ENCODE measurements around the gene HIVEP3. TPM values are rescaled to one million over a fixed set of nuclear protein-coding genes. Genes with fewer than 3 reads are reported as not detected.
A peak's percentile ranks its signal among the peaks of the same experiment; 100 is the strongest.

The HIVEP3 gene
- total and polyA plus RNA-seq, 7 donors: 0.70 to 3.4 (median 2.1) TPM

DNA sequence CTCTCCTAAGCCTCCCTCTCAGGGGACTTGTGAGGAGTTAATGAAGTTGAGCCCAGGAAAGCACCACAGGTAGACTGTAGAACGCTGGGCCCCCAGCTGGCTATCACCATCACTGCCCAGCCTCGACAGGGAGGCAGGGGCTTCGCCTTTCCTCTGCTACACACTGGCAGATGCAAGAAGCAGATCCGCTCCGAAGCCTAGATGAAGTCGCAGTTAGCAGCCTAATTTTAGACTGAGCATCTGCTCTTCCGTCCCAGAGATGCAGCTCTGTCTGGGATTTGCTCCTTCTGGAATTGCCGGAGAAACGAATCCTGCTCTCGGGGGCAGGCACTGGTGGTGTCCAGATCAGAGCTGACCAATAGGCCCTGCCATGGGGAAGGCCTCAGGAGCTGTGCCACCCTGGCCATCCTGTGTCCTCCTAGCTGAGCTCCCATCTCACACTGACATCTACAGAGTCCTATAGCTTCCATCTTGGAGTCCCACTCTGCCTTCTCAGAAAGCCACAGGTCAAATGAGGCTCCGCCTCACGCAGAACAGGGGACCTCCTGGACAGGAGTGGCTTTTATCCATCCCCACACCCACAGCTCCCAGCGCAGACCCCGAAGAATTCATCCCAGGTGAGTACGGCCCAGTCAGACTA is 247.5 kb downstream of the HIVEP3 start:
- Histone ChIP-seq H3K4me3 (no peak overlapping the region), H3K27me3 (ENCODE audit: insufficient read depth in 3 of 3, low read length in 2 of 3) (no peaks in the 10 kb centered on the region), H3K36me3 (ENCODE audit: insufficient read depth in 1 of 2, low read depth in 1 of 2) (no peaks in the 10 kb centered on the region), H3K9me3 (no peaks in the 10 kb centered on the region), H3K4me1 (no peaks in the 10 kb centered on the region), H3K27ac (no peak overlapping the region)
- intact Hi-C loops (cut with DNase I): no loop called here
- DNase-seq (no peak), ATAC-seq (no peak)
- WGBS, 3 donors: 91 to 96% (median 94%) methylated on average over 15 of the region's 15 CpGs
- TF ChIP-seq, protein P1, sequence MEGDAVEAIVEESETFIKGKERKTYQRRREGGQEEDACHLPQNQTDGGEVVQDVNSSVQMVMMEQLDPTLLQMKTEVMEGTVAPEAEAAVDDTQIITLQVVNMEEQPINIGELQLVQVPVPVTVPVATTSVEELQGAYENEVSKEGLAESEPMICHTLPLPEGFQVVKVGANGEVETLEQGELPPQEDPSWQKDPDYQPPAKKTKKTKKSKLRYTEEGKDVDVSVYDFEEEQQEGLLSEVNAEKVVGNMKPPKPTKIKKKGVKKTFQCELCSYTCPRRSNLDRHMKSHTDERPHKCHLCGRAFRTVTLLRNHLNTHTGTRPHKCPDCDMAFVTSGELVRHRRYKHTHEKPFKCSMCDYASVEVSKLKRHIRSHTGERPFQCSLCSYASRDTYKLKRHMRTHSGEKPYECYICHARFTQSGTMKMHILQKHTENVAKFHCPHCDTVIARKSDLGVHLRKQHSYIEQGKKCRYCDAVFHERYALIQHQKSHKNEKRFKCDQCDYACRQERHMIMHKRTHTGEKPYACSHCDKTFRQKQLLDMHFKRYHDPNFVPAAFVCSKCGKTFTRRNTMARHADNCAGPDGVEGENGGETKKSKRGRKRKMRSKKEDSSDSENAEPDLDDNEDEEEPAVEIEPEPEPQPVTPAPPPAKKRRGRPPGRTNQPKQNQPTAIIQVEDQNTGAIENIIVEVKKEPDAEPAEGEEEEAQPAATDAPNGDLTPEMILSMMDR (IDR thresholded peaks at IDR 0.05): no peak

- ATAC-seq (peak in 3 of 4 donors; percentile 70 to 85 (median 72)), DNase-seq (no peak)
- H3K27me3 ChIP-seq (ENCODE audit: insufficient read depth in 3 of 3, low read length in 2 of 3): no peaks in the 10 kb centered on the region
- H3K36me3 ChIP-seq (ENCODE audit: insufficient read depth in 1 of 2, low read depth in 1 of 2): no peaks in the 10 kb centered on the region
- 82 to 88% (median 87%) methylated on average over 4 of the region's 4 CpGs for WGBS, 3 donors
- H3K27ac ChIP-seq: peak overlapping the region; percentile 38
- intact Hi-C loops (cut with DNase I): no loop called here
- no peak overlapping the region for H3K4me3 ChIP-seq
- no peaks in the 10 kb centered on the region for H3K9me3 ChIP-seq
- H3K4me1 ChIP-seq: peaks cover under 1% of the 10 kb centered on the region
- TF ChIP-seq, protein P1 (IDR thresholded peaks at IDR 0.05): no peak
Measured at GRCh38 chr1:41670217-41670957, 248.3 kb downstream of the HIVEP3 start.

DNA sequence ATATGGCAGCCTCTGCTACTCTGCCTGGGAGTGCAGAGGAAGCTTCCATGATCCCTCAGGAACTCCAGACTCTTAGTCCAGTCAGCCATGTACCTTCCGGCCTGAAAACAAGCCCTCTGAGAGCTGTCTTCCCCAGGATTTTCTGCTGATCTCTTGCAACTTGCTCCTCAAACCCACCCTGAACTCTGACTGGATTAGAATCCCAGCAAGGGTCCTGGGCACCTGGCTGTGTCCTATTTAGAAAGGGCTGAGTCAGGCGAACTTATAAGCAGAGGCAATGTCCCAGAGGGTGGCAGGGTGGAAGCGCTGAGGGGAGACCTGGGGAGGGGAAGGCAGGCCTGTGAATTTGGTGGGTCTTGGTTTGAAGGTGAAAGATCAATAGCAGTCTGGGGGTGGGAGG is 249.8 kb downstream of the HIVEP3 start:
- Histone ChIP-seq H3K27me3 (ENCODE audit: insufficient read depth in 3 of 3, low read length in 2 of 3) (no peaks in the 10 kb centered on the region), H3K27ac (no peak overlapping the region), H3K36me3 (ENCODE audit: insufficient read depth in 1 of 2, low read depth in 1 of 2) (no peaks in the 10 kb centered on the region), H3K4me1 (peaks cover 7% of the 10 kb centered on the region), H3K9me3 (no peaks in the 10 kb centered on the region), H3K4me3 (no peak overlapping the region)
- WGBS, 3 donors: 92 to 98% (median 98%) methylated on average over 3 of the region's 3 CpGs
- DNase-seq (no peak), ATAC-seq (no peak)
- intact Hi-C loops (cut with DNase I): loop anchor here in 1 of 2 donors (5.0 kb wide), 1 partner anchor 108 kb away; no protein-coding TSS in a partner anchor
- TF ChIP-seq, protein P1 (IDR thresholded peaks at IDR 0.05): no peak

GRCh38 chr1:41668054-41668660 is 250.6 kb downstream of the HIVEP3 start:
- intact Hi-C loops (cut with DNase I): loop anchor here in 1 of 2 donors (5.0 kb wide), 1 partner anchor 109 kb away; no protein-coding TSS in a partner anchor
- 91 to 95% (median 94%) methylated on average over 7 of the region's 7 CpGs for WGBS, 3 donors
- ATAC-seq (no peak), DNase-seq (no peak)
- Histone ChIP-seq H3K4me3 (no peak overlapping the region), H3K9me3 (no peaks in the 10 kb centered on the region), H3K4me1 (peaks cover 7% of the 10 kb centered on the region), H3K27ac (no peak overlapping the region), H3K36me3 (ENCODE audit: insufficient read depth in 1 of 2, low read depth in 1 of 2) (no peaks in the 10 kb centered on the region), H3K27me3 (ENCODE audit: insufficient read depth in 3 of 3, low read length in 2 of 3) (no peaks in the 10 kb centered on the region)
- TF ChIP-seq, protein P1 (IDR thresholded peaks at IDR 0.05): no peak
